Activated CD4-positive, alpha-beta T cell treated with anti-CD3 and anti-CD28 coated beads, Interleukin-2, amount 10 ng/mL, durations not matched to agents 24 days and 14 days (primary cell): ENCODE data around the gene AMFR. TPM values are rescaled to one million over a fixed set of nuclear protein-coding genes. Genes with fewer than 3 reads are reported as not detected.

Experiments
- DNase-seq: peaks from one replicate; pipeline ENCODE4 v3.0.0; 2022
- H3K27ac Mint-ChIP-seq: one replicate; pipeline ENCODE4 v1.8.0; 2022; ENCODE audit warnings: mild to moderate bottlenecking, mixed read lengths
- H3K27me3 Mint-ChIP-seq: one replicate; pipeline ENCODE4 v1.8.0; 2022; ENCODE audit warnings: mixed read lengths
- H3K36me3 Mint-ChIP-seq: one replicate; pipeline ENCODE4 v1.8.0; 2022; ENCODE audit warnings: low read depth, mild to moderate bottlenecking, mixed read lengths
- H3K4me1 Mint-ChIP-seq: one replicate; pipeline ENCODE4 v1.8.0; 2021; ENCODE audit warnings: mixed read lengths
- H3K4me3 Mint-ChIP-seq: one replicate; pipeline ENCODE4 v1.8.0; 2022; ENCODE audit warnings: mild to moderate bottlenecking, moderate library complexity, mixed read lengths
- H3K9me3 Mint-ChIP-seq: one replicate; pipeline ENCODE4 v1.8.0; 2021; ENCODE audit warnings: mixed read lengths
- intact Hi-C: fragments of 100-400 bp; cut with micrococcal nuclease; formaldehyde crosslinking; loops from one replicate; pipeline ENCODE4 v1.15.1; 2023
- total RNA-seq: library from RNA; stranded (reverse); gene quantifications from 2 replicates; pipeline ENCODE4 v1.2.3, GENCODE V29; 2022

Gene AMFR
- total RNA-seq, 1 donor from 2014 or later = 50.6 TPM

DNA sequence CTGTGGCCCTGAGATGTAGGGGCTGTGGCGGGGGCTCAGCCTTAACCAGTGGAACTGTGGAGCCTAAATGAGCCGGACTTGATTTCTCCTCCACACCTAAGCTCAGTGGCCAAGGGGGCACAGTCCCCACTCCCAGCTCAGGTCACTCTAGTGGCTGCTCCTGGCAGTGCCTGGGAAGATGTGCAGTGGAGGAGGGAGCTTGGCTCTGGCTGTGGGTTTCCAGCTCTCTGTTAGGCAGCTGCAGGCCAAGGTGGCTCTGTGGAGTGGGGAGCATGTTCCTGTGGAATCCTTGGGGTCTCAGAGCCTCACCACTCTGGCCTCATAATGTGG is 76.3 kb downstream of the AMFR start:
- Mint-ChIP-seq H3K36me3 (no peaks in the 10 kb centered on the region), H3K27ac (no peak overlapping the region), H3K9me3 (no peaks in the 10 kb centered on the region), H3K27me3 (peaks cover 2% of the 10 kb centered on the region), H3K4me1 (no peaks in the 10 kb centered on the region), H3K4me3 (no peak overlapping the region)
- intact Hi-C loops = no loop called here
- no peak for DNase-seq

DNA sequence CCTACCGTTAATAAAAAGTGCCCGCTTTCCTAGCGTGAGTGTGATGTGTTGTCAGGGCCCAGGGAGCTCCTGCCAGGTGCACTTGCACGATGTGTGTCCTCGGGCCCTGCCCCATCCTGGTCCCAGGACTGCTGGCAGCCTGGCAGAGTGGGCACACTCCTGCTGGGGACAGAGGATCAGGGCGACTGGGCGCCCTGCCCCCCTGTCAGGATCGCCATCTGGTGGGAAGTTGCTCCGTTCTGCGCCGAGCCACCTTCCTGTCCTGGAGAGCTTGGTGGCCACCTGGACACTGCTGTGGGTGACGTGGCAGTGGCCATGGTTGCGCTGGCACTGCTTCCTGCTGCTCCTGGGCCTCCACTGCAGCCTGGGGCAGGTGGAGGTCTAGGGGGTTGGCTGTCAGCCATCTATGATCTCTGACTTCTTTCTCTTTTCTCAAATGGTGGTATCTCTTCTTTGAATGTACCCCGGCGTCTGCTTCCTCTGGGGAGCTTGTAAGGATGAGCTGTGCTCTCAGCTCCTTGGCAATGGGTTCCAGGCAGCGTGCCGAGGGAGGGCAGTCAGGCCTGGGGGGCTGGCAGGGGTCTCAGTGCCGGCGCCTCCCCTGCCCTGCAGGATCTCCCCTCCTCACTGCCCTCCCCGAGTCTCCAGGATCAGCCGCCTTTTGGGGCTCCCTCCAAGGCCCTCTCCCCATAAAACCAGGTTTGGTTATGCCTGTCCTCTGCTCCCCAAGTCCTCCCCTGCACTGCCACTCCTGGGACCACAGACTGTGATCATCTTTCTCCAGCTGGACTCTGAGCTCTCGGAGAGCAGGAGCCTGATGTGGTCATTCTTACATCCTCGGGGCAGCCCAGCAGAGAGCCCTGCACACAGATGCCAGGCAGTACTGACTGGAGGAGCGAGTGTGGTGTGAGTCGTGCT is 76.9 kb downstream of the AMFR start:
- intact Hi-C loops = no loop called here
- no peak for DNase-seq
- H3K27me3 Mint-ChIP-seq = peaks cover 2% of the 10 kb centered on the region
- H3K4me1 Mint-ChIP-seq = no peaks in the 10 kb centered on the region
- no peaks in the 10 kb centered on the region for H3K9me3 Mint-ChIP-seq
- H3K36me3 Mint-ChIP-seq = no peaks in the 10 kb centered on the region
- no peak overlapping the region for H3K27ac Mint-ChIP-seq
- H3K4me3 Mint-ChIP-seq = no peak overlapping the region

DNA sequence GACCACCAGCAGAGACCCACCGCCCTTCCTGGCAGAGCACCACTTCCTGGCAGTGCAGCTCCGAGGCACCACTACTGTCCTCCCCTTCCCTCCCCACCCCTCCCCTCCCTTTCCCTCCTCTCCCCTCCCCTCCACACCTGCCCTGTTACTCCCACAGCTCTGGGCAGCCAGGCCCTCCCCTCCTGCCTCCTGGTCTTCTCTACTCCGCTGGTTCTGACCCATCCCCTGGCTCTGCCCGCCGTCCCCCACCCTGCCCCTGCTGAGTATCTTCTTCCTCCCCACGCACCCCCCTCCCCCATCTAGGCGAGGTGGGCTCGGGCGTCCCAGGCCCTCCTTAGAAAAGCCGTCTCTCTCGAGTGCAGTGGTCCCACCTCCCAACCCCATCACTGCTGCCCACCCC is 77.7 kb downstream of the AMFR start:
- no peak overlapping the region for H3K27ac Mint-ChIP-seq
- peaks cover 2% of the 10 kb centered on the region for H3K27me3 Mint-ChIP-seq
- H3K4me1 Mint-ChIP-seq = no peaks in the 10 kb centered on the region
- H3K4me3 Mint-ChIP-seq = no peak overlapping the region
- no peak for DNase-seq
- no peaks in the 10 kb centered on the region for H3K9me3 Mint-ChIP-seq
- intact Hi-C loops = no loop called here
- H3K36me3 Mint-ChIP-seq = no peaks in the 10 kb centered on the region

DNA sequence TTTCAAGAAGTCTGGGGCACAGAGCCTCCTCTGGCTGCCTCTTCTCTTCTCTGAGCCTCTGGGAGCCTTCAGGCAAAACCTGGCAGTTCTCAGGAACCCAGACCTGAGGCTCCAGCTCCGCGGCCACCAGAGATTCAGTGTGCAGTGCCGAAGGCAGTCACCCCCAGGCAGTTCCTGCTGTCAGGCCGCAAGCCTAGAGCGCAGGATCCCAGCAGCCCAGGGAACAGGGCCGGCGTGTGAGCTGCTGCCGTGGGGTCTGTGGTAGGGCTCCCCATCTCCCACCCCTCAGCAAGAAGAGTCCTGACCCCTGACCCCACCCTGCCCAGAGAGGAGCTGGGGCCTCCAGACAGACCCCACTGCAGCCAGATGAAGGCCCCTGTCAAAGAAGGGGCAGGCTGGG is 78.2 kb downstream of the AMFR start:
- no peak overlapping the region for H3K4me3 Mint-ChIP-seq
- no peak overlapping the region for H3K27ac Mint-ChIP-seq
- H3K36me3 Mint-ChIP-seq = no peaks in the 10 kb centered on the region
- H3K4me1 Mint-ChIP-seq = no peaks in the 10 kb centered on the region
- H3K27me3 Mint-ChIP-seq = peaks cover 2% of the 10 kb centered on the region
- DNase-seq = no peak
- intact Hi-C loops = no loop called here
- no peaks in the 10 kb centered on the region for H3K9me3 Mint-ChIP-seq

DNA sequence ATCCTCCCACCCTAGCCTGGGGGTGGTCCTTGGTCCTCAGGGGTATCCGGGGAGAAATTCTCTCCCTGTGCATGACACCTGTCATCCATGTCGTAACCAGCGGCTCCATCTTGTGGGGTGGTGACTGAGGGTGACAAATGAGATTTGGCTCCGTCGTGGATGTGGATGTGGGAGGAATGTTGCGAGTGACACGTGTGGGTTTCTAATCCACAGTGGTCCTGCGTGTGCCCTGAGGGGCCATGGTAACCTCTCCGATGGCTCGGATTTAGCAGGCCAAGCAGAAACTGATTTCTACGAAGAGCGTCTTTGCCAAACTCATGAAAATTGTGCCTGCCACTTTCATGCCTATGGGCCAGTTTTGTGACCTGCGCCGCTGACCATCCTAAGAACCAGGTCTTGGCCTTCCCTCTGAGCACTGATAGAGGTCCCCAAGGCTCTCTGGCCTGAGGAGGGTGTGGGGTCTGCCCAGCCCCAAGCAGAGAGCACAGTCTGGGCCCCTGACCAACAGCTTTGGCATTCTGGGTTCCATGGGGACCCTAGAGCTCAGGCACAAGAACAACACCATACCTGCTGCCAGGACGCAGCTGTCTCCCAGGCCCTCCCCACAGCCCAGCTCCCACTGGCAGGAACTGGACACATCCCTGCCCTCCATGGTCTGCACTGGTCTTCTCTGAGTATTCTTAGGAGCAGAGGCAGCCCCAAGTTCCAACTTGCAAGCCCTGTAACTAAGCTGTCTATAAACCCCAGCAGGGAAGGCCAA is 79.0 kb downstream of the AMFR start:
- Mint-ChIP-seq H3K36me3 (no peaks in the 10 kb centered on the region), H3K4me1 (no peaks in the 10 kb centered on the region), H3K27me3 (peaks cover 2% of the 10 kb centered on the region), H3K27ac (no peak overlapping the region), H3K9me3 (no peaks in the 10 kb centered on the region), H3K4me3 (no peak overlapping the region)
- no peak for DNase-seq
- intact Hi-C loops = no loop called here

DNA sequence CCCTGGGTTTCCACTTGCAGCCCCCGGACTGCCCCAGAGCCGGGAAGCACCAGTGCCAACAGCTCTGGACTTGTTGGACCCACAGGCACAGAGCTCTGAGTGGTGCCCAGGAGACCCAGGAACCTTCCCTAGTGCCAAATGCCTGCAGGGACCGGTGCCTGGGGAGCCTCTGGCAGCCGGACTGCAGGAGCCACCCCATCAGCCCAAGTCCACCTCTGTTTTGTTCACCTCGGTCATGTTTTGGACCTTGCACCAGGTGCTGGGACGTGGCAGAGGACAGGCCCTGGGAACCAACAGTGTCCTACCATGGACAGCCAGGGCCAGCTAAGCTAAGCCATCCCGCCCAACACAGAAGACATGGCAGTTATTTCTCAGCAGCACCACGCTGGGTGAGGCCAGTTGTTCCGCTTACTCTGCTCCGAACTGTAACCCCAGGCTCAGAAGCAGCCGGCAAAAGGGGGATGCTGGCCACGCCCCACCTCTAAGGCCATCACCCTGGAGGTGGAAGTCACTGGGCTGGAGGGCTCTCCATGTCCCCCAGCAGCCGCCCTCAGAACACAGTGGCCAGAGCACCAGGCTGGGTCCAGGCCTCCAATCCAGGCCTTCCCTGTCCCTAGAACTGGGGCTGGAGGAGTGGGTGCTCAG is 79.8 kb downstream of the AMFR start:
- Mint-ChIP-seq H3K9me3 (no peaks in the 10 kb centered on the region), H3K27me3 (no peaks in the 10 kb centered on the region), H3K27ac (no peak overlapping the region), H3K36me3 (no peaks in the 10 kb centered on the region), H3K4me1 (no peaks in the 10 kb centered on the region), H3K4me3 (no peak overlapping the region)
- intact Hi-C loops = no loop called here
- DNase-seq = no peak

DNA sequence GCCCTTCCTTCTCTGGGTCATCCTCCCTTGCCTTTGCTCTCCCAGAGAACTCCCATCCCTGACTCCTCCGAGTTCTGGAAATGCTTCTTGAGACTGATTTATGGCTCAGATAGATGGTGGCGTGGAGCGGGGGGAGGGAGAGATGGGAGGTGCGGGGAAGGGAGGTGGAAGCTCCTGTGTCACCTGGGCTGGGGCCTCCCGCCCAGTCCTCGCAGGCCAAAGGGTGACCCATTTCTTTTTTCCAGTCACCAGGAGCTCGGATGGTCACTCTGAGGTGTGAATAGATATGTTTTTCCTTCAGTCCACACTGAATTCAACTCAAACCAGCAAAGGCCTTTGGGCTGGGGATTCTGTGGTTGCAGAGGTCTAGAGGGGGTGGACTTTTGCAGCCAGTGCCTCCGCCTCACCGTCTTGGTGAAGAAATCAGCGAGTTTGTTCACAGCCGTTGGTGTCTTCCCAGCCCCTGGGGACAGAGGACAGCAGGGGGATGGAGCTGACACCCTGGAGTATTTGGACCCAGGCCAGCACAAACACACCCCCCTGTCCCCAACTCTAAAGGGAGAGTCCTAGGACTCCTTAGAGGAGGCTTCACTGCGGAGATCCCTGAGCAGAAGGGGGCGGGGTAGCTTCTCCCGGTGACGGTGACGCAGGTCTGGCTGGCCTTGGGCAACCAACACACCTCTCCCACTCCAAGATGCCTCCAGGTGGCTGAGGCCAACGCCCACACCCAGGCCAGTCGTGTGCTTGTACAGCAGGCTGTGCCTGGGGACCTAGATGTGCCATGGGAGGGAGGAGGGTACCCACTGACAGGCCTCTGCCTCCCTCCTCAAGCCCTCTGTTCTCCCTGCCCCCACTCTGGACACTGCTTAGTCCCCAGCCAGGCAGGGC is 80.6 kb downstream of the AMFR start:
- no peak for DNase-seq
- H3K36me3 Mint-ChIP-seq = no peaks in the 10 kb centered on the region
- H3K27me3 Mint-ChIP-seq = no peaks in the 10 kb centered on the region
- H3K9me3 Mint-ChIP-seq = no peaks in the 10 kb centered on the region
- no peak overlapping the region for H3K27ac Mint-ChIP-seq
- H3K4me3 Mint-ChIP-seq = no peak overlapping the region
- intact Hi-C loops = no loop called here
- no peaks in the 10 kb centered on the region for H3K4me1 Mint-ChIP-seq

DNA sequence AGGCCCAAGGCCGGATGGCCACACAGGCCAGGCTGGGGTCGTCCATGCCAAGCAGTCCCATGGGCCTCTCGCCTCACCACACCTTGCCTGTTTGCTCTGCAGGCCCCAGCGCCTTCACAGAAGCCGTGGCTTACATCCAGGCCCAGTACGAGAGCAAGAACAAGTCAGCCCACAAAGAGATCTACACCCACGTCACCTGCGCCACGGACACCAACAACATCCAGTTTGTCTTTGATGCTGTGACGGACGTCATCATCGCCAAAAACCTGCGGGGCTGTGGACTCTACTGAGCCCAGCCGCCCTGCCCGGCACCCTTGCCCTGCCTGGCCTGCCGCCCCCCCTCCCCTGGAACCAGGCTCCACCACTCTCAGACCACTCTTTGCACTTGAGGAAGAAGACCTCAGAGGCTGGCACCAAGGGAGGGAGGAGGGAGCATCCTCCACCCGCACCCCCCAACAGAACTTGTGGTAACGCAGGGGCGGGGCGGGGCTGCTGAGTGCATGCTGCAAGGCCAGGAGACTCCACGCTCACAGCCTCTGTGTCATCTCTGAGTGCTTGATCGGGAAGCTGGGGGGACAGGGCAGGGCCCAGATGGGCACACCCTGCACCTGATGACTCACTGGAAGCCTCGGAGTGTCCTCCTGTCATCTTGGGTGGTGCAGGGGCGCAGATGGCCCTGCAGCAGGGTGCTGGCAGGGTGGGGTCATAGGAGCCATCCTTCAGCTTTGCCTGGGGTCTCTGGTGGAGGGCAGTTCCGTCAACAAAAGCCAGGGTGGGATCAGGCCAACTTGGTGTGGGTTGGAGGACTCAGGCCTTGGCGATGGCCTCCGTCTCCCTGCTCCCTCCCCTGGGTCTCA is 81.5 kb downstream of the AMFR start:
- Mint-ChIP-seq H3K4me1 (no peaks in the 10 kb centered on the region), H3K27ac (no peak overlapping the region), H3K27me3 (no peaks in the 10 kb centered on the region), H3K36me3 (no peaks in the 10 kb centered on the region), H3K9me3 (no peaks in the 10 kb centered on the region), H3K4me3 (no peak overlapping the region)
- intact Hi-C loops = no loop called here
- no peak for DNase-seq

DNA sequence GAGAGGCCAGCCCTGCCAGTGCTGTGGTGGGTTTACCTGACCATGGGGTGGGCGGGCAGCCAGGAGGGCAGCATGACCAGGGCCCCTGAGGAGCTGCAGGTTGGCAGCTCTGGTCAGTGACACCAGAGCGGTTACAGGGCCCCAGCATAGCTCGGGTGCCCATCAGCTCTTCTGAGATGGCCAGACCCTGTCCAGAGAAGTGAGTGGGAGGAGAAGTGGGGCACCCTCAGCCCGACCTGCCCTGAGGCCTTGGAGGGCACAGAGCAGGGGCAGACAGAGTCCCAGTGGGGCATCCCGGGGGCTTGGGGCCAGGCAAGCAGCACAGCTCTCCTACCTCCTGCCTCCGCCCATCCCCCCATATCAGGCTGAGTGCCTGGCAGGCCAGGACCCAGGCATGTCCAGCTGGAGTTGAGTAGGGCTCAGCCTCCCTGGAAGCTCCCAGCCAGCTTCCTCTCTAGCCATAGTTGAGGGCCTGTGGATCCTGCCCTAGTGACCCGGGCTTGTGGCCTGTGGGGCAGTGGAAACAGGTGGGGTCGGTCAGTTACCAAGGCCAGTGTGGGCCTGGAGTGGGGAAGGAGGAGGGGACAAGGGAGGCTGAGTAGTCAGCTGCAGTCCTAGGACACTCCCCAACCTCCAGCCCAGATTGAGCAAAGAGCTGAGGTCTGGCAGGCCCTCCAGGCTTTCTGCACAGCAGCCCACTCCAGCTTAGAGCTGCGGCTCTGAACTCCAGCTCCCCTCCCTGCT is 83.5 kb downstream of the AMFR start:
- no peak for DNase-seq
- Mint-ChIP-seq H3K27ac (no peak overlapping the region), H3K4me3 (no peak overlapping the region), H3K4me1 (no peaks in the 10 kb centered on the region), H3K9me3 (no peaks in the 10 kb centered on the region), H3K27me3 (no peaks in the 10 kb centered on the region), H3K36me3 (no peaks in the 10 kb centered on the region)
- intact Hi-C loops = no loop called here

DNA sequence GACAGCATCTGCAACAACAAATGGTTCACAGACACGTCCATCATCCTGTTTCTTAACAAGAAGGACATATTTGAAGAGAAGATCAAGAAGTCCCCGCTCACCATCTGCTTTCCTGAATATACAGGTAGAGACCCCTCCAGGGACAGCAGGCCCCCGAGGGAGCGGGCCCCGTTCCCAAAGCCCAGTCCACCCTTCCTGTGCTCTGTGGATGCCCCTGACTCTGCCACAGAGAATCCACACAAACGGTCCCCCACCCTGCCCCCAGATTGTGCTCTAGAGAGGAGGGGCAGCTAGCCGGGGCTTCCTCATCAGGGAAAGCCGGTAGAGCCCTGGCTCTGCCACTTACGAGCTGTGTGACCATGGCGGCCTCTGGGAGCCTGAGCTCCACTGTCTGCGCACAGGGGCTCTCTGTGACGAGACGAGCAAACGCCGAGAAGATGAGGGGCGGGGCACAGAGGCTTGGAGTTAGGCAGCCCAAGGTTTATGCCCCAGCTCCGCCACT is 84.4 kb downstream of the AMFR start:
- DNase-seq = no peak
- Mint-ChIP-seq H3K4me3 (no peak overlapping the region), H3K27ac (no peak overlapping the region), H3K9me3 (no peaks in the 10 kb centered on the region), H3K27me3 (no peaks in the 10 kb centered on the region), H3K36me3 (no peaks in the 10 kb centered on the region), H3K4me1 (no peaks in the 10 kb centered on the region)
- intact Hi-C loops = no loop called here

DNA sequence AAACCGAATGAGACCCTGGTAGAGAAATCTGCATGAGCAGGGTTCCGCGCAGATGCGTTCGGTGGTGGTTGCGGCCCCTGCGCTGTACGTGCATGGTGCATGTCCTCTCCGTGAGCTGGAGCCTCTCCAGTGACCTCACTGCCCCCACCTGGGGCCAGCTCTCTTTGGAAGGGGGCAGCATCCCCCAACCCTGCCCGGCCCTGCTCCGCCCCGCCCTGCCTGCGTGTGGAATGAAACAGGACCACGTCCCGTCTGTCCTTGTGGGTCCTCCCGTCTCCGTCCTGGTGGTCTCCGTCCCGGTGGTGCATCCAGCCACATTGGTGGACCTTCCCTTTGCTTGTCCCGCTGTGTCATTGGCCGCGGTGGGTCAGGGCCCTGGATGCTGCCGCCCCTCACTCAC is 84.9 kb downstream of the AMFR start:
- Mint-ChIP-seq H3K4me3 (no peak overlapping the region), H3K4me1 (no peaks in the 10 kb centered on the region), H3K9me3 (no peaks in the 10 kb centered on the region), H3K27ac (no peak overlapping the region), H3K27me3 (no peaks in the 10 kb centered on the region), H3K36me3 (no peaks in the 10 kb centered on the region)
- no peak for DNase-seq
- intact Hi-C loops = no loop called here

DNA sequence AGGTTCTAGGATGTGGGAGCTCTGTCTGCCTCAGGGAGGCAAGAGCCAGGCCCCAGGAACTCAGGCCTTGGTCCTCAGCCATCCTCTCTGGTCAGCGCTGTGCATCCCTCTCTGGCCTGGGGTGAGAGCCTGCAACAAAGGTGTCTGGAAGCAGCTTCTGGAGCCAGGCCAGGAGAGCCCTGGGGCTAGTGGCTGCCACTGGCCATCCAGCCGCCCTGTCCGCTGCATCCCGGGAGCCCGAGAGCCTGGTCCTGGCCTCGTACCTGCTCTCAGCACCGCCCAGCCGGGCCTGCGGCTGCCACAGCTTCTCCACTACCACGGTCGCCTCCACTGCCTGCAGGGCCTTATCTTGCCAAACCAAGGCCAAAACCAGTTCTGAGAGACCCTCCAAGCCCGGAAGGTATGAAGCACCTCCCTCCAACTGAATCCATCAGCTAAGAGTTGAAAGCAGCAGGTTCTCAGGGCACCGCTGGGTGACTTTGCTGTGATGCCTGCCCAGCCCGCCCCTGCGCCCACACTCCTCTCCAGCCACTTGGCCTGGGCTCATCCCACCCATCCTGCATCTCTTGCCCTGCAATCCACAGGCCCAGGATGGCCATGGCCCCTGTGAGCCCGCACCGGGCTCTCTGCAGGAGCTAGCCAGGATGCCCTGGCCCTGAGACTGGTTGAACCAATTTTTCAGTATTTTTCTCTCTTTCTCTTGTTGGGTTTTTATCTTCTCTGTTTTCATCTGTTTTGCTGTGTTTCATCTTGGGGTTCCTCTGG is 85.7 kb downstream of the AMFR start:
- DNase-seq = no peak
- H3K36me3 Mint-ChIP-seq = no peaks in the 10 kb centered on the region
- intact Hi-C loops = no loop called here
- no peaks in the 10 kb centered on the region for H3K9me3 Mint-ChIP-seq
- H3K4me3 Mint-ChIP-seq = no peak overlapping the region
- H3K27me3 Mint-ChIP-seq = no peaks in the 10 kb centered on the region
- H3K27ac Mint-ChIP-seq = no peak overlapping the region
- H3K4me1 Mint-ChIP-seq = no peaks in the 10 kb centered on the region
